GM04503 (cell line): ENCODE data around the gene TAF11L2.
"Not testable (repeated sequence)": the region's sequence is repeated elsewhere in the genome, so short reads cannot be mapped to it uniquely, and the experiment has no call there.

Experiments
- DNase-seq: peaks from one replicate; pipeline ENCODE4 v3.0.0-alpha.2; 2012; ENCODE audit warnings: low read depth

Gene TAF11L2

DNA sequence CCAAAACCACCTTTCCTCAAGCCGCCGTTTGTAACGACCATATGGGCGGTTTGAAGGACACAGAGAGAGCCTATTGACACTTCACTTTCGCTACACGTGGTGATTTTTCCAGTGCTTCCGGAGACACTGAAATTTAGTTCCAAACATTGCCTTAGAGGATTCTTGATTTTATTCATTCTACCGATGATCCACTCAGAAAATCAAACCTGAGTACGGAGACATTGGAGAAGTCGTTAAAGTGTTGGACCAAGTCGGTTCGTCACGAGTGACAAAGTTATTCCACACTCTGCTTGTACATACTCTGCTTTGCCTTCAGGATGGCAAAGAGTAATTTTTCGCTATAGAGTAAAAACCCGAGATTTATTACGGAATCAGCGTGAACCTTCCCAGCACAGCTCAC lies 28.5 kb downstream of the TAF11L2 start:
- DNase-seq = not testable (repeated sequence)

DNA sequence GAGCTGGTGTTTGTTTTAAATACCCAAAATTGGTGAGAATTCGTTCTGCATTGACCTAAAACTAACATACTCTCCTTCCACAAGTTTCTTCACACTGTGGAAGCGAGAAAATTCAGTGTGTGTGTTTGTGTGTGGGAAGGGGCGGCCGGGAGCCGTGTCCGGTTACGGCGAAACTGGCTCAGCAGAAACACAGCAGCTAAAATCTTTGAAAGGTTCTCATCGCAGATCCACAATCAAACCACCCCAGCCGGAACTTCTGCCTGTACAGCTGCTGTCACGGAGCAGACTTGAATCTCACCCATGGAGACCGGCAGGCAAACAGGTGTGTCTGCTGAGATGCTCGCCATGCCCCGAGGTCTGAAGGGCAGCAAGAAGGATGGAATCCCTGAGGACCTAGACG lies 30.3 kb downstream of the TAF11L2 start, which contains the start of gene TAF11L6:
Gene TAF11L6, plus strand, starts transcription at position 301 of the 400 bp plus-strand sequence.
- DNase-seq = not testable (repeated sequence)
